ENCODE results near the gene GSTA1.
A peak's percentile ranks its signal among the peaks of the same experiment; 100 is the strongest.
"Not testable (repeated sequence)": the region's sequence is repeated elsewhere in the genome, so short reads cannot be mapped to it uniquely, and the experiment has no call there.

The GSTA1 gene

GRCh38 chr6:52802806-52803205, 810 bp downstream of the GSTA1 start:
- DNase-seq = no peak

DNA sequence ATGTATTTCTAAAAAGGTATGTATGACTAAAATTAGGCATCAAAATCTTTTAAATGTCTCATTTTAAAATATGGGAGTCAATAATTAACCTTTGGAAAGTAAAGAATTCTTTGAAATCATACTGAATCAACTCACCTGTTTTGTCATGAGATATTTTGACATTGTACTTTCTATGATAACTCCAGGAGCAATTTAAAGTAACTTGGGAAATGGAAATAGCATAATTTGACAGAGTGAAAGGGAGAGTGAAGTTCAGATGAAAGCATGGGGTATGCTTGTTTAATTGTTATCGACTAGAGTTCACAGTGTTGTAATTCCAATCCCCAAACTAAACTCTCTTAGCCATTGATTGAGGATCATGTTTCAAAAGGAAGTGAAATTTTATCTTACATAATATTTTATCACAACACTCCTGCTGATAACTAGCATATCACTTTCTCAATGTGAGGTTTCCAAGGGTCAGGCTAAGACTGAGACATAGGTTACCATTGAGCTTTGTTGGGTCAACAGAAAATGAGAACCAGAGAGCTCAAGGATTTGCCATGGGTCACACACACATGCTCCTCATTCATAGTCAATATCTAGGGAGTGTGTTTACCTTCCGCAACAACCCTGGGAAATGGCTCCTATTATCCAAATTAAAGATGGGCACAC, 2.3 kb downstream of the GSTA1 start:
- DNase-seq = no peak

DNA sequence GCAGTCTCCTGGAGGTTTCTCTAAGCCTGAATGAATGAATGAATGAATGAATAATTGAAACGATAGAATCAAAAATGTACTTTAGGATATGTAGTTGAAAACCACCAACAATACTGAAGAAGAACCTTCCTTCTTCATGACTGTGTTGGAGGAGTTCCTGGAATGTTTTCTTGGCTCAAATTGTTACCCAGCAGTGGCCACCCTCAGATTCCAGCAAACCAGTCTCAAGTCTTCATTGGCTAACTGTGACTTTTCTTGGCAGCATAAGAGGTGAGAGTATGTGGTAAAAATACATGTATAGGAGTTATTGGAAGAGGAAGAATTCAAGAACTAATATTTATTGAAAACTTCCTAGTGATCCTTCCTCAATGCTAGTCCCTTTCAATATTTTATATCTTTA, 4.3 kb downstream of the GSTA1 start:
- not testable (repeated sequence) for DNase-seq

- DNase-seq = not testable (repeated sequence)
These were observed 9.2 kb downstream of the GSTA1 start for GRCh38 chr6:52794366-52794765.

GRCh38 chr6:52790861-52791260, 12.8 kb downstream of the GSTA1 start:
- no peak for DNase-seq

DNA sequence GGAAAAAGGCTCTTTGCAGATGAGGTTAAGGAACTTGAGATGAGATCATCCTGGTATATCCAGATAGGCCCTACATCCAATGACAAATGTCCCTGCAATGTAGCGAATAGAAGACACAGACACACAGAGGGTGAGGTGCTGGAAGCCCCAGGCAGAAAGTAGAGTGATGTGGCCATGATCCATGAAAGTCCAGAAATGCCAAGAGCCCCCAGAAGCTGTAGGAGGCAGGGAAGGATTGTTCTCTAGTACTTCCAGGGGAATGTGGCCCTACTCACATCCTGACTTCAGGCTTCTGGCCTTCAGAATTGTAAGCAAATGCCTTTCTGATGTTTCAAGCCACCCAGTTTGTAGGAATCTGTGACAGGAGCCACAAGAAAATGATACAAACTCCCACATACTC, 14.0 kb downstream of the GSTA1 start:
- not testable (repeated sequence) for DNase-seq

GRCh38 chr6:52788478-52788877, 15.1 kb downstream of the GSTA1 start:
- DNase-seq = no peak

DNA sequence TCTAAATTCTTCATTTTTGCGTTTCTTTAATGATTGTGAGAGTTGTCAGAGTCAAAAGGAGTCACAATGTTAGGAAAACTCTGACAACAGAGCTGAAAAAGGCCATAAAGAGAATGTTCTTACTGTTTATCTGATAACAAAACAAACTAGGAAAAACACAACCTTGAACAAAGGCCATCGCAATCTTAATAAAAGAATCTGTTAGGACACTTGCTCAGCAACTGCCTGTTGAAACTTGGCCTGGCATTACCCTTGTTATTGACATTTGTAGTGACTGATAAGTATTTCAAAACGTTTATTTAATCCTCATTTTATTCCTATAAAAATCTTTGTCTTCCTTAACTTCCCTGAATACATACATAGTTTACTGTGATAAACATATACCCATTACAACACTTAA, 15.7 kb downstream of the GSTA1 start:
- DNase-seq = no peak

DNA sequence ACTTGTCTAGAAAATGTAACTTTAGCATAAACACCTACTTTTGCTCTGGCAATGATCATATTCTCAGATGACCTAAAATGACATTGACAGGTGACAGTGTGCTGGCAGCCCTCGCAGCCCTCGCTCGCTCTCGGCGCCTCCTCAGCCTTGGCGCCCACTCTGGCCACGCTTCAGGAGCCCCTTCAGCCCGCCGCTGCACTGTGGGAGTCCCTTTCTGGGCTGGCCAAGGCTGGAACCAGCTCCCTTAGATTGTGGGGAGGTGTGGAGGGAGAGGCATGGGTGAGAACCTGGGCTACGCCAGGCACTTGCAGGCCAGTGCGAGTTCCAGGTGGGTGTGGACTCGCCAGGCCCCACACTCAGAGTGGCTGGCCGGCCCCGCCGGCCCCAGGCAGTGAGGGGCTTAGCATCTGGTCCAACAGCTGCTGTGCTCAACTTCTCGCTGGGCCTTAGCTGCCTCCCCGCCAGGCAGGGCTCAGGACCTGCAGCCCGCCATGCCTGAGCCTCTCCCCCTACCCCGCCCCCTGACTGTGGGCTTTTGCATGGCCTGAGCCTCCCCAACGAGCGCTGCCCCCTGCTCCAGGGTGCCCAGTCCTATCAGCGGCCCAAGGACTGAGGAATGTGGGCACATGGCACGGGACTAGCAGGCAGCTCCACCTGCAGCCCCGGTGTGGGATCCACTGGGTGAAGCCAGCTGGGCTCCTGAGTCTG, 17.2 kb downstream of the GSTA1 start:
- DNase-seq = no peak

GRCh38 chr6:52782696-52783274, 20.8 kb downstream of the GSTA1 start:
- not testable (repeated sequence) for DNase-seq

DNA sequence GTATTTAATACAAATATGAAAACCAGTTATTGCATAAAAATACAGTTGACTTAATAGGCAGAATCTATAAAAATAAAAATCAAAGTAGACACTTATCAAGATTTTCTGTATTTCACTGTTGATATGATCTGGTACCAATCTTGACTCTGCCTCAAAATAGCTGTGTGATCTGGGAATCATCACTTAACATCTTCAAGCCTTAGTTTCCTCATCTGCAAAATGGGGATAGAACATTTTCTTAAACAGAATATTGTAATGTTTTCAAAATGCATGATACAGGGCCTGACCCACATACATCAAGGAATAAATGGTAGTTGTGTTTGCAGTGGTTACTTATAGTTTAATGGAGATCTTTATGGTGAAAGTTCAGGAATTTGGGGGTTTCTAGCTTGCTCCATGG, 21.4 kb downstream of the GSTA1 start:
- DNase-seq = not testable (repeated sequence)

- DNase-seq = no peak
These were observed 24.4 kb downstream of the GSTA1 start for GRCh38 chr6:52779237-52779636.

- DNase-seq = peak; percentile 40
These were observed 26.8 kb downstream of the GSTA1 start for GRCh38 chr6:52776711-52777351.

- not testable (repeated sequence) for DNase-seq
These were observed 34.2 kb downstream of the GSTA1 start for GRCh38 chr6:52769399-52769798.

- not testable (repeated sequence) for DNase-seq
These were observed 36.0 kb downstream of the GSTA1 start for GRCh38 chr6:52767658-52768057.

DNA sequence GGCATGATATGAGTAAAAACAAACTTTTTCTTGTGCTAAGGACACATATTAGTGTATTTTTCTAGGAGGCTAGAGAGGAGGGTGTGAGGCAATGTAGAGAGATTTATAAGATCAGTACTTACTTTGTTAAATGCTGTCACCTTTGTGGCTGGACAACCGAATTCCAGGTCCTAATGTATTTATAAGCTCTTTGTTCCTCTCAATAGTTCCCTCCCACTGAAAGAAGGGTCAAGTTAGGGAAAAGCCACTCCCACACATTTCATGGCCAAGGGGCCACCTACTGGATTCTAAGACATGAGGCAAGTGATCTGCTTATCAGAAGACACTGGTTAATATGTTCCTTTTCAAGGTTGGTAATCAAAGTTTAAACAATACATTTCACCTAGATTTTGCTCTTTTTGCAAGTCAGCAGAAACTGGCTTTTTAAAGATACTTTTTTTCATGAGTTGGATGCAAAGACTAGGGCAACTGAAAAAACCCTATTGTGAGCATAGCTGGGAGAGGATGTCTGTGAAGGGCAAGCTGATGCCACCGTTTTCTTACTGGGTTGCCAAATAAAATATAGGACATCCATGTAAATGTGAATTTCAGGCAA, 40.2 kb downstream of the GSTA1 start, which contains the start of gene GSTA2:
Gene GSTA2, minus strand, starts transcription at position 154 of the 595 bp plus-strand sequence. CDS start 5,528 bp downstream, outside the sequence.
- DNase-seq = not testable (repeated sequence)

- DNase-seq = not testable (repeated sequence)
These were observed 41.7 kb downstream of the GSTA1 start for GRCh38 chr6:52761673-52762491.

GRCh38 chr6:52760105-52760765, 43.4 kb downstream of the GSTA1 start:
- no peak for DNase-seq

- no peak for DNase-seq
These were observed 44.5 kb downstream of the GSTA1 start for GRCh38 chr6:52759085-52759484.

- not testable (repeated sequence) for DNase-seq
These were observed 45.8 kb downstream of the GSTA1 start for GRCh38 chr6:52757651-52758338.

DNA sequence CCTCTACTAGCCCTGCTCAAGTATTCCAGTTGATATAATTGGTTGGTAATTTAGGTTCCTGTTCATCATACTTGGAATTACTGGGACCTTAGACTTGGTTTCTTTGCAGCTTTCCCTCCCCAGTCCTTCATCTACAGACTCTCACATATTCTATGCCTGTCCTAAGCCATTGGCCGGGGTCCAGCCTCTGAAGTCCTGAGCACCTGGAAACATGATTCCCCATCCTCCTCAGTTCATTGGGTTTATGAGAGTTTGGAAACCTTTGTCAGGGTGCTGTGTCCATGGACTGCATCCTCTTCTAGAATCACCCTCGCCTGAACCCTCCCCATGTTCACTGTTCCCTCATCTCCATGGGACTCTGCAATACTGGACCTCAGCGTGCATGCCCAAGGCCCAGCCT, 49.2 kb downstream of the GSTA1 start:
- DNase-seq = no peak

All from SHP77 treated with DMSO at 0.1 percent for 48 hours (cell line).